Lower lobe of right lung (tissue), 2 donors: ENCODE measurements around the gene RPA1. TPM values are rescaled to one million over a fixed set of nuclear protein-coding genes. Genes with fewer than 3 reads are reported as not detected.

Experiments
- ATAC-seq, 2 donors: fragments of 200-7000 bp; cut with Tn5 transposase; one replicate each; pipeline ENCODE4 v1.9.1; 2020 to 2022; ENCODE audit warnings: mild to moderate bottlenecking in 2 of 2, moderate library complexity in 2 of 2
- DNase-seq: peaks from one replicate; pipeline ENCODE4 v3.0.0-alpha.2; 2020
- H3K27ac ChIP-seq: fragments of 200-600 bp; one replicate; pipeline ENCODE4 v1.8.0; 2022
- H3K27me3 ChIP-seq: fragments of 200-600 bp; one replicate; pipeline ENCODE4 v1.8.0; 2022; ENCODE audit warnings: low read depth
- H3K36me3 ChIP-seq: fragments of 200-600 bp; one replicate; pipeline ENCODE4 v1.8.0; 2022; ENCODE audit warnings: mild to moderate bottlenecking
- H3K4me1 ChIP-seq: fragments of 200-600 bp; one replicate; pipeline ENCODE4 v1.8.0; 2022
- H3K4me3 ChIP-seq: fragments of 200-600 bp; one replicate; pipeline ENCODE4 v1.8.0; 2022; ENCODE audit warnings: mild to moderate bottlenecking
- H3K9me3 ChIP-seq: fragments of 200-600 bp; one replicate; pipeline ENCODE4 v1.8.0; 2022
- intact Hi-C: fragments of 100-400 bp; cut with DNase I; formaldehyde crosslinking; loops from one replicate; pipeline ENCODE4 v1.11.0; 2022
- total RNA-seq: library from RNA; stranded (reverse); fragmentation: NEBNext Ultra II Directional; extraction: Animal tissue kit (Norgen Biotek cat#: 25700); gene quantifications from one replicate; pipeline ENCODE4 v1.2.1, GENCODE V29; 2021
- TF ChIP-seq, protein P1 (sequence below): fragments of 200-600 bp; IDR thresholded peaks from one replicate; pipeline ENCODE4 v1.8.0; 2022; ENCODE audit warnings: antibody characterized with exemption, mild to moderate bottlenecking
- donor health status: DM: no; HTN: yes; CAD: no; lungs with severe emphysema.

The RPA1 gene
- total RNA-seq, 1 donor from 2014 or later: 67.1 TPM

GRCh38 chr17:1937461-1937860 lies 107.7 kb downstream of the RPA1 start:
- DNase-seq (no peak), ATAC-seq (no peak)
- H3K36me3 ChIP-seq: no peaks in the 10 kb centered on the region
- H3K27me3 ChIP-seq: peaks cover 8% of the 10 kb centered on the region
- intact Hi-C loops: no loop called here
- TF ChIP-seq, protein P1, sequence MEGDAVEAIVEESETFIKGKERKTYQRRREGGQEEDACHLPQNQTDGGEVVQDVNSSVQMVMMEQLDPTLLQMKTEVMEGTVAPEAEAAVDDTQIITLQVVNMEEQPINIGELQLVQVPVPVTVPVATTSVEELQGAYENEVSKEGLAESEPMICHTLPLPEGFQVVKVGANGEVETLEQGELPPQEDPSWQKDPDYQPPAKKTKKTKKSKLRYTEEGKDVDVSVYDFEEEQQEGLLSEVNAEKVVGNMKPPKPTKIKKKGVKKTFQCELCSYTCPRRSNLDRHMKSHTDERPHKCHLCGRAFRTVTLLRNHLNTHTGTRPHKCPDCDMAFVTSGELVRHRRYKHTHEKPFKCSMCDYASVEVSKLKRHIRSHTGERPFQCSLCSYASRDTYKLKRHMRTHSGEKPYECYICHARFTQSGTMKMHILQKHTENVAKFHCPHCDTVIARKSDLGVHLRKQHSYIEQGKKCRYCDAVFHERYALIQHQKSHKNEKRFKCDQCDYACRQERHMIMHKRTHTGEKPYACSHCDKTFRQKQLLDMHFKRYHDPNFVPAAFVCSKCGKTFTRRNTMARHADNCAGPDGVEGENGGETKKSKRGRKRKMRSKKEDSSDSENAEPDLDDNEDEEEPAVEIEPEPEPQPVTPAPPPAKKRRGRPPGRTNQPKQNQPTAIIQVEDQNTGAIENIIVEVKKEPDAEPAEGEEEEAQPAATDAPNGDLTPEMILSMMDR: no peak
- no peak overlapping the region for H3K27ac ChIP-seq
- no peak overlapping the region for H3K4me3 ChIP-seq
- peaks cover 10% of the 10 kb centered on the region for H3K4me1 ChIP-seq
- no peaks in the 10 kb centered on the region for H3K9me3 ChIP-seq

- Histone ChIP-seq H3K36me3 (no peaks in the 10 kb centered on the region), H3K4me3 (no peak overlapping the region), H3K4me1 (peaks cover 8% of the 10 kb centered on the region), H3K9me3 (no peaks in the 10 kb centered on the region), H3K27ac (no peak overlapping the region), H3K27me3 (no peaks in the 10 kb centered on the region)
- TF ChIP-seq, protein P1: no peak
- ATAC-seq (peak in 1 of 2 donors; percentile 15), DNase-seq (no peak)
- intact Hi-C loops: no loop called here
Measured at GRCh38 chr17:1939981-1940809, 110.4 kb downstream of the RPA1 start.

- H3K4me3 ChIP-seq: no peak overlapping the region
- H3K27ac ChIP-seq: no peak overlapping the region
- TF ChIP-seq, protein P1: no peak
- ATAC-seq (no peak), DNase-seq (no peak)
- peaks cover 8% of the 10 kb centered on the region for H3K4me1 ChIP-seq
- H3K9me3 ChIP-seq: no peaks in the 10 kb centered on the region
- no peaks in the 10 kb centered on the region for H3K36me3 ChIP-seq
- no peaks in the 10 kb centered on the region for H3K27me3 ChIP-seq
- intact Hi-C loops: no loop called here
Measured at GRCh38 chr17:1940810-1941185, 111.0 kb downstream of the RPA1 start.

- Histone ChIP-seq H3K4me1 (peaks cover 8% of the 10 kb centered on the region), H3K27ac (no peak overlapping the region), H3K36me3 (no peaks in the 10 kb centered on the region), H3K4me3 (no peak overlapping the region), H3K27me3 (no peaks in the 10 kb centered on the region), H3K9me3 (no peaks in the 10 kb centered on the region)
- intact Hi-C loops: no loop called here
- ATAC-seq (no peak), DNase-seq (no peak)
- TF ChIP-seq, protein P1: no peak
Measured at GRCh38 chr17:1941272-1942065, 111.7 kb downstream of the RPA1 start.

GRCh38 chr17:1942066-1942365 lies 112.2 kb downstream of the RPA1 start:
- intact Hi-C loops: no loop called here
- Histone ChIP-seq H3K27me3 (no peaks in the 10 kb centered on the region), H3K36me3 (no peaks in the 10 kb centered on the region), H3K9me3 (no peaks in the 10 kb centered on the region), H3K4me1 (peaks cover 8% of the 10 kb centered on the region), H3K4me3 (no peak overlapping the region), H3K27ac (no peak overlapping the region)
- ATAC-seq (no peak), DNase-seq (no peak)
- TF ChIP-seq, protein P1: no peak
